Activated CD4-positive, alpha-beta memory T cell treated with anti-CD3 and anti-CD28 coated beads, Interleukin-2, amount 10 ng/mL, durations not matched to agents 7 days and 5 days (primary cell): Measurements from ENCODE around the gene HOXC11. TPM values are rescaled to one million over a fixed set of nuclear protein-coding genes. Genes with fewer than 3 reads are reported as not detected.
A peak's percentile ranks its signal among the peaks of the same experiment; 100 is the strongest.

ENCODE experiments used
- CTCF ChIA-PET: fragments of 350-600 bp; sonication (Branson Sonifier 250); formaldehyde crosslinking; loops from one replicate; lab custom pipeline; 2021; ENCODE audit warnings: antibody characterized with exemption, inconsistent platforms; lab: Charles Lee
- POLR2A ChIA-PET: fragments of 350-600 bp; sonication (Branson Sonifier 250); formaldehyde crosslinking; loops from one replicate; lab custom pipeline; 2021; ENCODE audit warnings: antibody characterized with exemption; lab: Charles Lee
- DNase-seq: peaks from one replicate; pipeline ENCODE4 v3.0.0-alpha.2; 2020
- H3K27ac Mint-ChIP-seq: one replicate; pipeline ENCODE4 v1.8.0; 2021; ENCODE audit warnings: mild to moderate bottlenecking, mixed read lengths
- H3K27me3 Mint-ChIP-seq: one replicate; pipeline ENCODE4 v1.8.0; 2021; ENCODE audit warnings: mixed read lengths
- H3K36me3 Mint-ChIP-seq: one replicate; pipeline ENCODE4 v1.8.0; 2021; ENCODE audit warnings: low read depth, mixed read lengths
- H3K4me1 Mint-ChIP-seq: one replicate; pipeline ENCODE4 v1.8.0; 2021; ENCODE audit warnings: mixed read lengths
- H3K4me3 Mint-ChIP-seq: one replicate; pipeline ENCODE4 v1.8.0; 2021; ENCODE audit warnings: mild to moderate bottlenecking, mixed read lengths
- H3K9me3 Mint-ChIP-seq: one replicate; pipeline ENCODE4 v1.8.0; 2021; ENCODE audit warnings: mixed read lengths
- total RNA-seq, 2 experiments: library from RNA; stranded (reverse); gene quantifications; one replicate each; pipeline ENCODE4 v1.2.3, GENCODE V29; 2021

The HOXC11 gene
- total RNA-seq, 2 experiments from 2014 or later, result not detected

DNA sequence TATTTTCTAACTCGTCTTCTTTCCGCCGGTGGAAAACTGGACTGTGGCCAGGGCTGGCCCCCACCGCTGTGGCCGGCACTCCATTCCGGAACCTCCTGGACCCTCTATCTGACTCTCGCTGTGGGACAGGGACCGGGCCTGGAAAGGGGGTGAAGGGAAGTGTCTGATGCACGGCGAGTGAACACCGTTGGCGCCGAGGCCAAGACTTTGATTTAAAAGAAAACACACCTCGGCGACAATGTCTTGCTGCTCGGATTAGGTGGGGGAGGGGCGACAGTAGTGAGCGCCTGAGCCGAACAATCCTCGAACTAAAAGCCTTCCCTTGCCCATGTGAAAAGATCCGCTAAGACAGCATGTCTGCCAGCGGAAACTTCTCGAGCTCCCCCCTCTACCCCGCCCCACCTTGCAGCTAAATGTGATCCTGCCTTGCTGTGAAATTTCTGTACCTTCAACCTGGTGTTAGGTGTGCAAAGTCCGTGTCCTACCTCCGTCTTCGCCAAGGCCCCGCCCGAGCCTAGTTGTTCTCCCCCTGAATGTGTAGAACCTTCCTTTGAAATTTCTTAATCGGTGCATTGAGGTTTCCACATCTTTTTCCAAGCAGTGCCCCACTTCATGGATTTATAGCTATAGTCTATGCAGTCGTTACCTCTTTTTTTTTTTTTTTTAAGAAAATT, 2.7 kb downstream of the HOXC11 start:
- ChIA-PET CTCF (no interaction called here), POLR2A (no interaction called here)
- Mint-ChIP-seq H3K27me3 (peaks cover 92% of the 10 kb centered on the region), H3K4me1 (peaks cover 10% of the 10 kb centered on the region), H3K4me3 (peak overlapping the region; percentile 27), H3K36me3 (peaks cover 12% of the 10 kb centered on the region), H3K9me3 (no peaks in the 10 kb centered on the region), H3K27ac (peak overlapping the region; percentile 68)
- DNase-seq, result no peak

DNA sequence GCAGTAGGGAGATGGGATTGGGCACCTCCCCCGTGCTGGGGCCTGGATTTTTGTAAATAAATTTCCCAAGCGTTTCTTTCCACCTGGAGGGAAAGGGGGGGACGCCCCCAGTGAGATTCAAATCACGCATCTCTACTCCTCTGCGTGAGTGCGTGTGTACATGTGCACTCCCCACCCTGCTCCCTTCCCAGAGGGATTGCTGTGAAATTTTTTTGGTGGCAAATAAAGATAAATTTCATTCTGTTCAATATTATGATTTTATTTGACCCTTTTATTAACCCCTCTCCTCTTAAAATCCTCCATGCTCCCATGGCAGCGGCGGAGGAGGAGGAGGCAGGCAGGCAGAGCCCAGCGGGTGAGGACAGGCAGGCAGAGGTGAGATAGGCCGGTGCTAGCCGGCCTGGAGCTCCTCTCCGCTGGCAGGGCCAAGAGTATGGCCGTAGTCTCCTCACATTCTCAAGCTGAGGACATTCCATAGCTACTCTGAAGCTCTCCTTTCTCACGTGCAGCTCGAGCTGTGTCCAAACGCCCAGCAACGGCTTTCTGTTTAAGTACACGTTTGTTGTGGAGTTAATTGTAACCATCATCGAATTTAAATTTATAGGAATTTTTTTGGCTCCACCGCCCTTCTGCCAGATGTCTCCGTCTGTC, 3.4 kb downstream of the HOXC11 start:
- no peaks in the 10 kb centered on the region for H3K9me3 Mint-ChIP-seq
- no peak overlapping the region for H3K27ac Mint-ChIP-seq
- peaks cover 10% of the 10 kb centered on the region for H3K4me1 Mint-ChIP-seq
- H3K4me3 Mint-ChIP-seq, result no peak overlapping the region
- POLR2A ChIA-PET, result no interaction called here
- CTCF ChIA-PET, result interaction anchor here (0.7 kb wide), 1 partner anchor 26 kb away, joined by 3 read pairs; no protein-coding TSS in a partner anchor
- peaks cover 12% of the 10 kb centered on the region for H3K36me3 Mint-ChIP-seq
- no peak for DNase-seq
- peaks cover 92% of the 10 kb centered on the region for H3K27me3 Mint-ChIP-seq

- ChIA-PET CTCF (interaction anchor here (0.7 kb wide), 1 partner anchor 26 kb away, joined by 3 read pairs; no protein-coding TSS in a partner anchor), POLR2A (no interaction called here)
- DNase-seq, result no peak
- H3K4me1 Mint-ChIP-seq, result peaks cover 10% of the 10 kb centered on the region
- peaks cover 92% of the 10 kb centered on the region for H3K27me3 Mint-ChIP-seq
- peaks cover 12% of the 10 kb centered on the region for H3K36me3 Mint-ChIP-seq
- H3K4me3 Mint-ChIP-seq, result no peak overlapping the region
- H3K27ac Mint-ChIP-seq, result no peak overlapping the region
- no peaks in the 10 kb centered on the region for H3K9me3 Mint-ChIP-seq
These were observed 4.1 kb downstream of the HOXC11 start for GRCh38 chr12:53976823-53977595.

GRCh38 chr12:53977596-53978445, 4.9 kb downstream of the HOXC11 start:
- Mint-ChIP-seq H3K27ac (no peak overlapping the region), H3K36me3 (peaks cover 12% of the 10 kb centered on the region), H3K27me3 (peaks cover 92% of the 10 kb centered on the region), H3K9me3 (no peaks in the 10 kb centered on the region), H3K4me3 (no peak overlapping the region), H3K4me1 (peaks cover 10% of the 10 kb centered on the region)
- ChIA-PET POLR2A (no interaction called here), CTCF (no interaction called here)
- no peak for DNase-seq

DNA sequence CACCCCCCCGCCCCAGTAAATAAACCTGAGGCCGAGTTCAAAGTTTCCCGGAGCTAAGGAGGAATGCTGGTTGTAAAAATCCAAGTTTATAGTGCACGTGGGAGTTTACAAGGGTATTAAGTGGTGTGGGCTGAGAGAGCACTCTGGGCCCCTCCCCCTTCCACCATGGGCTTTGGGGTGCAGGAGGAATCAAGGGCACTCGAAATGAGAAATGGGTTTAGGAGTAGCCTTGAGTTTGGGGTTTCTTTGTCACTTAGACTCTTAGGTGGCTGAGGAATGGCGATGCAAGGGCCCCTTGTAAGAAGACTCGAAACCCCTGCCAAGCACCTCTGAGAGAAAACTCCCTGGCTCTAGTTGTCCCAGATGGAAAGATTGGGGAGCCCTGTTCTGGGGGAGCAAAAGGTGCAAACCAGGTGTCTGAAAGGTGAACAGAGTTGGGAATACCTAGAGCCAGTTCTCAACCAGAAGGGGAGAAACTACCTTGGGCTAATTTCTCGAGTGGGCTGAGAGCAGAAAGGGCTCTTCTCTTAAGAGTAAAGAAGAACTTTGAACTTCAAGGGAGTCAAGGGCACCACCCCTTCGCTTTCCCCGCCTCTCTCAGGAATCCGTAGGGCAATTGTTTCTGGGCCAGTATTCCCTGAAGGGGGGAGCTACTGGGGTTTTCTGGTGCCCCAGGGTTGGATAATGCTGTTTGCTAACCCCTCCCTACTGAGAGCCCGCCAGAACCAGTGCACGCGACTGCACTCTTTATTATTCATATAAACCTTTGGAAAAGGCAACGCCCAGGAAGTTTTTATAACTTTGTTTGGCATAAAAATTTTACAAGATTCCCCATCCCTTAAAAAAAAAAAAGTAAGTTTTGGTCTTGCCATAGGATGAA, 5.8 kb downstream of the HOXC11 start:
- peaks cover 6% of the 10 kb centered on the region for H3K36me3 Mint-ChIP-seq
- CTCF ChIA-PET, result no interaction called here
- peaks cover 94% of the 10 kb centered on the region for H3K27me3 Mint-ChIP-seq
- no peak for DNase-seq
- H3K9me3 Mint-ChIP-seq, result no peaks in the 10 kb centered on the region
- H3K4me1 Mint-ChIP-seq, result peaks cover 7% of the 10 kb centered on the region
- no peak overlapping the region for H3K27ac Mint-ChIP-seq
- H3K4me3 Mint-ChIP-seq, result no peak overlapping the region
- POLR2A ChIA-PET, result no interaction called here

DNA sequence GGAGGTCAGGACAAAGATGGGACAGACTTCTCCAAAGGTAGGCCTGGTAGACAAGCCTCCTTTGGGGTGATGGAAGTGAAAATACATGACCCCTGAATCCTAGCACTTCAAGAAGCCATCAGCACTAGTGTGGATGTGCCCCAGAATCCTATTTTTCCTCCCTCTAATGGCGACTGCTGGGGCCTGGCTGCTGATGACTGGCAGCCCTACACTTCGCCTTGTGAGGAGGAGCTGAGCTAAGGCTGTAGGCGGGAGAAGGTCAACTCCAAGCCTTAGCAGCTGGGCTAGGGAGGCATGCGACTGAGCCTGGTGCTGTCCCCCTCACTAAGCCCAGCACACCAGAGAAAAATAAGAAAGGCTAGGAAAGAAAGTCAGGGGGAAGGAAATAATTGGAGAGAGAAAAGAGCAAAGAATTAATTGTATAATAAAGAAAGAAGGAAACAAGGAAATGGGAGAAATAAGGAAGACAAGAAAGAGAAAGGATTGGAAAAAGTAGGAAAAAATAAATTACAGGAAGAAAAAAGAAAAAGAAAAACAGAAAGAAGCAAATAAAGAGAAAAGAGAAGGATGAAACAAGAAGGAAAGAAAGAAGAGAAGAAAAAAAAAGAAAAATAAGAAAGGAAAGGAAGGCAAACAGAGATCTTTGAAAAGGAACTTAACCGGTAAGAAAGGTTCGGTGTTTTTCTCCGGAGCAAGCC, 7.3 kb downstream of the HOXC11 start:
- H3K36me3 Mint-ChIP-seq, result peaks cover 10% of the 10 kb centered on the region
- ChIA-PET CTCF (interaction anchor here (1.5 kb wide), 1 partner anchor 222 kb away, joined by 3 read pairs; no protein-coding TSS in a partner anchor), POLR2A (interaction anchor here (1.3 kb wide), 1 partner anchor 45 kb away, joined by 3 read pairs; no protein-coding TSS in a partner anchor)
- no peaks in the 10 kb centered on the region for H3K9me3 Mint-ChIP-seq
- H3K27me3 Mint-ChIP-seq, result peaks cover 96% of the 10 kb centered on the region
- H3K4me3 Mint-ChIP-seq, result no peak overlapping the region
- no peak overlapping the region for H3K27ac Mint-ChIP-seq
- H3K4me1 Mint-ChIP-seq, result peaks cover 9% of the 10 kb centered on the region
- DNase-seq, result no peak

DNA sequence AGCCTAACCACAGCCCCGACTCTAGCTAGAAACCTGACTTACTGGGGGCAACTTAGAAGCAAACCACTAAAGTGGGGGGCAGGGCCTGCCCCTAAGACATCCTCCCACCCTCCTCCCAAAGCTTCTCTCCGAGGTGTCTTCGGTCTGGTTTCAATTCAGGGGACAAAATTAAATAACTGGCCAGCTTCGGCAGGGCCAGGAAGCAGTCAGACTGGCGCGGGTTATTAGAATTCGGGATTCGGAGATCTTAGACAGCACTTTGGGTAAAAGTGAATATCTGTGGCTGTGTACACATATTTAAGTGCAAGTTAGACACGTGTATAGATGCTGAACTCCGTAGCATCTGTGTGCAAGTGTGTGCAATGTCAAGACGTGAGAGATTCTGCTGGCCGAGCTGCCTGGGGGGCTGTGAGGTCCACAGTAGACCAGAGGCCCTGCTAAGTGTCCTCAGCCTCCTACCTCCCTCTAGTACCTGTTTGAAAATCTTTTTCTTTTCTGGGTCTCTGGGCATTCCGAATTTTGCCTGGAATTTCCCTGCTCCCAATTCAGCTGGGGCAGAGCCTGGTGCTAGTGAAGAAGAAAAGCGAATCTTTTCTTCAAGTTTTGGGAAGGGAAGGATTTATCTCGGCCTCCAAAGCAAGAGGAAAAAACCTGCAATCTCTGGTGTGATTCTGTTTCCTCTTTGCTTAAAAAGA, 8.0 kb downstream of the HOXC11 start:
- Mint-ChIP-seq H3K9me3 (no peaks in the 10 kb centered on the region), H3K27me3 (peaks cover 95% of the 10 kb centered on the region), H3K27ac (no peak overlapping the region), H3K36me3 (peaks cover 4% of the 10 kb centered on the region), H3K4me1 (peaks cover 10% of the 10 kb centered on the region), H3K4me3 (no peak overlapping the region)
- no peak for DNase-seq
- POLR2A ChIA-PET, result interaction anchor here (1.3 to 1.5 kb wide), 2 partner anchors 27 to 44 kb away, joined by 3 read pairs; partner anchors contain the start of gene HOXC12
- CTCF ChIA-PET, result interaction anchor here (1.5 kb wide), 1 partner anchor 221 kb away, joined by 3 read pairs; no protein-coding TSS in a partner anchor

- CTCF ChIA-PET, result interaction anchor here (1.5 kb wide), 1 partner anchor 220 kb away, joined by 3 read pairs; no protein-coding TSS in a partner anchor
- H3K4me1 Mint-ChIP-seq, result peaks cover 17% of the 10 kb centered on the region
- peaks cover 4% of the 10 kb centered on the region for H3K36me3 Mint-ChIP-seq
- H3K27me3 Mint-ChIP-seq, result peaks cover 94% of the 10 kb centered on the region
- no peak overlapping the region for H3K27ac Mint-ChIP-seq
- no peak for DNase-seq
- POLR2A ChIA-PET, result interaction anchor here (1.3 to 1.5 kb wide), 2 partner anchors 28 to 43 kb away, joined by 3 read pairs; partner anchors contain the start of gene HOXC12
- H3K4me3 Mint-ChIP-seq, result no peak overlapping the region
- H3K9me3 Mint-ChIP-seq, result no peaks in the 10 kb centered on the region
These were observed 9.0 kb downstream of the HOXC11 start for GRCh38 chr12:53981634-53982565.

- DNase-seq, result no peak
- no peaks in the 10 kb centered on the region for H3K9me3 Mint-ChIP-seq
- CTCF ChIA-PET, result no interaction called here
These were observed 10.0 kb downstream of the HOXC11 start for GRCh38 chr12:53982648-53983567.

More at GRCh38 chr12:53982648-53983567, 10.0 kb downstream of the HOXC11 start:
- H3K27me3 Mint-ChIP-seq, result peaks cover 94% of the 10 kb centered on the region
- POLR2A ChIA-PET, result interaction anchor here (1.5 kb wide), 1 partner anchor 29 kb away, joined by 3 read pairs; the partner anchor contains the start of gene HOXC12
- peak overlapping the region; percentile 3 for H3K27ac Mint-ChIP-seq
- H3K4me1 Mint-ChIP-seq, result peaks cover 17% of the 10 kb centered on the region
- H3K36me3 Mint-ChIP-seq, result peaks cover 4% of the 10 kb centered on the region
- no peak overlapping the region for H3K4me3 Mint-ChIP-seq
